OCI-LY1 (cell line): ENCODE measurements around the gene EPHA5.

Experiments
- H2AFZ ChIP-seq: fragments of 200-600 bp; sonication (generic), shearing (Covaris generic); 2 replicates; pipeline ENCODE4 v1.6.0; 2014; ENCODE audit warnings: antibody characterized with exemption, mild to moderate bottlenecking, low read length
- H3F3A ChIP-seq: fragments of 200-600 bp; sonication (generic), shearing (Covaris generic); 2 replicates; pipeline ENCODE4 v1.6.0; 2014; ENCODE audit warnings: mild to moderate bottlenecking, antibody characterized with exemption, low read length, moderate library complexity; ENCODE audit not compliant: insufficient read depth
- H3K27ac ChIP-seq: fragments of 200-600 bp; sonication (generic); 2 replicates; pipeline ENCODE4 v1.5.1; 2014; ENCODE audit warnings: low read length, mixed run types, mild to moderate bottlenecking, low read depth; ENCODE audit not compliant: poor library complexity, severe bottlenecking
- H3K27me3 ChIP-seq: fragments of 200-600 bp; sonication (generic); 2 replicates; pipeline ENCODE4 v1.6.0; 2014; ENCODE audit warnings: antibody characterized with exemption, mild to moderate bottlenecking, low read length, moderate library complexity; ENCODE audit not compliant: insufficient read depth
- H3K36me3 ChIP-seq: fragments of 200-600 bp; sonication (generic); 2 replicates; pipeline ENCODE4 v1.6.1; 2014; ENCODE audit warnings: mild to moderate bottlenecking, antibody characterized with exemption, low read length, moderate library complexity, mixed read lengths; ENCODE audit not compliant: insufficient read depth
- H3K4me1 ChIP-seq: fragments of 200-600 bp; sonication (generic); 2 replicates; pipeline ENCODE4 v1.5.1; 2014; ENCODE audit warnings: mild to moderate bottlenecking, low read length, moderate library complexity; ENCODE audit not compliant: insufficient read depth, severe bottlenecking
- H3K4me2 ChIP-seq: fragments of 200-600 bp; sonication (generic), shearing (Covaris generic); 2 replicates; pipeline ENCODE4 v1.6.1; 2014; ENCODE audit warnings: low read length
- H3K4me3 ChIP-seq: fragments of 200-600 bp; sonication (generic); 2 replicates; pipeline ENCODE4 v1.5.1; 2014; ENCODE audit warnings: low read length, low read depth, mild to moderate bottlenecking, mixed read lengths; ENCODE audit not compliant: poor library complexity, severe bottlenecking
- H3K79me2 ChIP-seq: fragments of 200-600 bp; shearing (Covaris generic); 2 replicates; pipeline ENCODE4 v1.6.1; 2016; ENCODE audit warnings: mixed run types, low read length, mixed read lengths; ENCODE audit not compliant: insufficient read depth
- H3K9ac ChIP-seq: fragments of 200-600 bp; sonication (generic), shearing (Covaris generic); 2 replicates; pipeline ENCODE4 v1.6.1; 2014; ENCODE audit warnings: mild to moderate bottlenecking, low read length, mixed read lengths
- H3K9me2 ChIP-seq: fragments of 200-600 bp; sonication (generic), shearing (Covaris generic); 2 replicates; pipeline ENCODE4 v1.6.1; 2014; ENCODE audit warnings: low read depth, mild to moderate bottlenecking, low read length, mixed read lengths
- H3K9me3 ChIP-seq: fragments of 200-600 bp; shearing (Covaris generic); 2 replicates; pipeline ENCODE4 v1.6.1; 2014; ENCODE audit warnings: low read length, mixed read lengths
- H4K20me1 ChIP-seq: fragments of 200-600 bp; sonication (generic), shearing (Covaris generic); 2 replicates; pipeline ENCODE4 v1.6.0; 2016; ENCODE audit warnings: mild to moderate bottlenecking, low read length; ENCODE audit not compliant: insufficient read depth
- CTCF ChIP-seq: fragments of 200-600 bp; sonication (generic), shearing (Covaris generic); IDR thresholded peaks from 2 replicates; pipeline ENCODE4 v1.5.1; 2017; ENCODE audit warnings: mild to moderate bottlenecking, antibody characterized with exemption, low read length, moderate library complexity, mixed read lengths
- EZH2 ChIP-seq: fragments of 200-600 bp; sonication (generic), shearing (Covaris generic); IDR thresholded peaks from 2 replicates; pipeline ENCODE4 v1.8.0; 2017; ENCODE audit warnings: borderline replicate concordance, mixed run types, mild to moderate bottlenecking, antibody characterized with exemption, low read length, moderate library complexity, mixed read lengths

The EPHA5 gene

GRCh38 chr4:65341557-65341956 lies 328.7 kb downstream of the EPHA5 start:
- no peak overlapping the region for H3K27ac ChIP-seq
- no peaks in the 10 kb centered on the region for H3K4me1 ChIP-seq
- H3K36me3 ChIP-seq, result no peaks in the 10 kb centered on the region
- H3K4me3 ChIP-seq, result no peak overlapping the region
- H3K27me3 ChIP-seq, result no peaks in the 10 kb centered on the region
- H3K9me3 ChIP-seq, result no peaks in the 10 kb centered on the region
- TF ChIP-seq CTCF, result no peak
- TF ChIP-seq EZH2, result no peak
- H4K20me1 ChIP-seq, result no peaks in the 10 kb centered on the region
- no peaks in the 10 kb centered on the region for H3K79me2 ChIP-seq
- H3K9me2 ChIP-seq, result no peaks in the 10 kb centered on the region
- no peak overlapping the region for H3K9ac ChIP-seq
- H3F3A ChIP-seq, result no peaks in the 10 kb centered on the region
- no peak overlapping the region for H3K4me2 ChIP-seq
- H2AFZ ChIP-seq, result no peak overlapping the region

- no peaks in the 10 kb centered on the region for H3K36me3 ChIP-seq
- H3F3A ChIP-seq, result no peaks in the 10 kb centered on the region
- TF ChIP-seq CTCF, result no peak
- TF ChIP-seq EZH2, result no peak
- H3K9ac ChIP-seq, result no peak overlapping the region
- no peaks in the 10 kb centered on the region for H3K9me2 ChIP-seq
- H2AFZ ChIP-seq, result no peak overlapping the region
- no peaks in the 10 kb centered on the region for H4K20me1 ChIP-seq
- no peaks in the 10 kb centered on the region for H3K4me1 ChIP-seq
- no peak overlapping the region for H3K27ac ChIP-seq
- H3K4me3 ChIP-seq, result no peak overlapping the region
- H3K27me3 ChIP-seq, result no peaks in the 10 kb centered on the region
- no peaks in the 10 kb centered on the region for H3K9me3 ChIP-seq
- no peak overlapping the region for H3K4me2 ChIP-seq
- H3K79me2 ChIP-seq, result no peaks in the 10 kb centered on the region
Observed at GRCh38 chr4:65340382-65341109, 329.7 kb downstream of the EPHA5 start.

GRCh38 chr4:65337371-65337770 lies 332.9 kb downstream of the EPHA5 start:
- Histone ChIP-seq H3K9me2 (no peaks in the 10 kb centered on the region), H2AFZ (no peak overlapping the region), H3K79me2 (no peaks in the 10 kb centered on the region)

More at GRCh38 chr4:65337371-65337770, 332.9 kb downstream of the EPHA5 start:
- no peaks in the 10 kb centered on the region for H3F3A ChIP-seq
- TF ChIP-seq EZH2 (no peak), CTCF (no peak)
- H3K36me3 ChIP-seq, result no peaks in the 10 kb centered on the region
- no peaks in the 10 kb centered on the region for H3K4me1 ChIP-seq
- H3K27ac ChIP-seq, result no peak overlapping the region
- H3K4me2 ChIP-seq, result no peak overlapping the region
- H3K9ac ChIP-seq, result no peak overlapping the region
- H3K27me3 ChIP-seq, result no peaks in the 10 kb centered on the region
- H3K9me3 ChIP-seq, result no peaks in the 10 kb centered on the region
- H4K20me1 ChIP-seq, result no peaks in the 10 kb centered on the region
- no peak overlapping the region for H3K4me3 ChIP-seq
